ENCODE data around the gene TRERF1. TPM values are rescaled to one million over a fixed set of nuclear protein-coding genes. Genes with fewer than 3 reads are reported as not detected.
A peak's percentile ranks its signal among the peaks of the same experiment; 100 is the strongest.

TRERF1 gene
- total and polyA plus RNA-seq, 2 of the 4 experiments (the other 2 are of a cell fraction): 6.3 to 9.9 TPM

DNA sequence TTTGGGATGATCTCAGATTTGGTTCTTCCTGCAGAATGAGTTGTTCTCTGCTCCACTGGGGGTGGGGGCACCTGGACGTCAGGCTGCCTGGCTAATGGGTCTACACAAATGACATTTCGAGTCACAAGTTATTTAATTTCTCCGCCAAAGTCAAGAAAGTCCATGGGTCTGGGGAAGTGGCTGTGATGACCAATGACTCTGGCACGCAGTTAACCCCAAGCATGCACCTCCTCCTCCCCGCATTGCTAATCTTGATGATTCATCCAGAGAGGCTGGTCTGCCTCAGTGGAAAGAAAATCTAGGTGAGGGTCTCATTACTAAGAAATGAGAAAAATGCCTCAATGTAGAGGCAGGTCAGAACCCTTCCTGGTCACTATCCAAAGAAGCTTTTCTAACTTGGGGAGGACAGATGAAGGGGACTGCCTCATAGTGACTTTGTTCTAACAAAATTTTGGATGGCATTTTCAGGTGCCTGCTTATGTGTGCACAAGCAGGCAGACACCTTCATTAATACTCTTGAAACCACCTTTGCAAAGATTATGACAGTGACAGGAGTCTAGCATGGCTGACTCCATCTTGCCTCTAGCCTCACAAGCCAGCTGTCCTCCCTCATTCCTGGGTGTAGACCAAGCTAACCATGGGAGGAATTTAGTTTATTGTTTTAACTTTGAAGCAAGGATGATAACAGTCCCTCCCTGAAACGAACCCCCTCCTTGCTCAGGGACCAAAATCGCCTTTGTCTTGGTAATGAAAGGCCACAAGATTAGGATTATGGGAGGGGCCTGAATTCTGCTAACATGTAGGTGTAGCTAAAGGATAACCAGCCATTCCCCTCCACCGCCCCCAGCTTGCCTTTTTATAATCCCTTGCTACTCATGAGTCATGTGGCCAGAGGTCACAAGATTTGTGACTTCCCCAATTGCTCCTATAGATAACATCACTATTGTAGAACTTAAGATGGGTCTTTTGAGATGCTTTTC lies 135.4 kb downstream of the TRERF1 start:
- peak overlapping the region; percentile 63 for H3K4me2 ChIP-seq (ENCODE audit: low read depth, low read length)
- H3K18ac ChIP-seq (ENCODE audit: low read depth, low read length): peak overlapping the region; percentile 78
- peaks cover 3% of the 10 kb centered on the region; the same call in 1 of the 2 replicates for H4K20me1 ChIP-seq (ENCODE audit: insufficient read depth, low read length)
- peak overlapping the region; percentile 98 for H2BK120ac ChIP-seq (ENCODE audit: low read depth, low read length)
- H2BK5ac ChIP-seq (ENCODE audit: low read depth, low read length, poor library complexity, severe bottlenecking): peak overlapping the region; percentile 98
- intact Hi-C loops (cut with micrococcal nuclease): loop anchor here (2.0 kb wide), 2 partner anchors 23 to 137 kb away; no protein-coding TSS in a partner anchor
- H2BK15ac ChIP-seq (ENCODE audit: low read depth, low read length): peak overlapping the region; percentile 97
- H3K4ac ChIP-seq (ENCODE audit: low read depth, low read length): peak overlapping the region; percentile 100
- peaks cover 37 to 80% of the 10 kb centered on the region in 2 experiments for H3K79me1 ChIP-seq (ENCODE audit: low read depth in 1 of 2, low read length in 2 of 2)
- no TSS peak for BruUV-seq (replicated peaks)
- peak overlapping the region; percentile 55 for H4K5ac ChIP-seq (ENCODE audit: low read depth, low read length)
- in situ Hi-C loops (cut with MboI; ENCODE audit: low sequenced_read_pairs): no loop called here
- peak overlapping the region; percentile 99 for H2AK5ac ChIP-seq (ENCODE audit: low read depth, low read length)
- peak overlapping the region; percentile 12 for H3K9ac ChIP-seq (ENCODE audit: low read depth, low read length)
- dilution Hi-C loops (cut with HindIII; ENCODE audit: low sequenced_read_pairs, unreplicated experiment): no loop called here
- H3K56ac ChIP-seq (ENCODE audit: extremely low read depth, insufficient read depth, low read length): peak overlapping the region; percentile 95
- POLR2A ChIA-PET (ENCODE audit: unreplicated experiment): no interaction called here
- peak overlapping the region; percentile 52 for H2AFZ ChIP-seq (replicated peaks; ENCODE audit: low read length, poor library complexity)
- peak overlapping the region; percentile 89 to 94 for H4K8ac ChIP-seq (ENCODE audit: low read depth in 2 of 2, low read length in 2 of 2)
- H3K36me3 ChIP-seq (ENCODE audit: control insufficient read depth, insufficient read depth, low read length): no peaks in the 10 kb centered on the region
- peak; percentile 79 for ATAC-seq (ENCODE audit: low read depth)
- H2AK9ac ChIP-seq (replicated peaks; ENCODE audit: low read depth, low read length, poor library complexity): peak overlapping the region; percentile 77
- peak overlapping the region; percentile 90 for H3K14ac ChIP-seq (replicated peaks; ENCODE audit: low read depth, low read length)
- H4K91ac ChIP-seq (ENCODE audit: insufficient read depth, low read depth, low read length): peak overlapping the region; percentile 97
- peaks cover 41% of the 10 kb centered on the region for H3K4me1 ChIP-seq (ENCODE audit: control insufficient read depth, insufficient read depth, low read length)
- H3K27me3 ChIP-seq (ENCODE audit: control insufficient read depth, insufficient read depth, low read length): no peaks in the 10 kb centered on the region
- peak; percentile 99 for DNase-seq
- WGBS, 2 experiments (ENCODE audit: extremely low coverage in 2 of 2, insufficient read length in 1 of 2): no CpG with 5 or more reads among the region's 8 CpGs
- H2BK20ac ChIP-seq (ENCODE audit: low read depth, low read length): peak overlapping the region; percentile 99
- H3K23ac ChIP-seq (ENCODE audit: low read depth, low read length): peak overlapping the region; percentile 95
- CTCF ChIA-PET: no interaction called here
- H3K4me3 ChIP-seq (ENCODE audit: insufficient read depth, low read depth, low read length): no peak overlapping the region
- peak overlapping the region; percentile 93 for H3K27ac ChIP-seq (ENCODE audit: insufficient read depth, low read length)
- H3K9me3 ChIP-seq (ENCODE audit: control insufficient read depth, insufficient read depth, low read length): no peaks in the 10 kb centered on the region
- H3K9me1 ChIP-seq (ENCODE audit: insufficient read depth, low read length): peaks cover 43% of the 10 kb centered on the region
- TF ChIP-seq SMC3 (IDR thresholded peaks at IDR 0.05; ENCODE audit: low read depth, low read length) (0 out of 2 replicates have a peak, but pooled peaks have one; percentile 9), MAFK (IDR thresholded peaks at IDR 0.05; ENCODE audit: low read depth, low read length) (no peak), CHD1 (IDR thresholded peaks at IDR 0.05; ENCODE audit: low read depth, low read length) (no peak), BHLHE40 (IDR thresholded peaks at IDR 0.05; ENCODE audit: low read depth, low read length) (peak; percentile 65), MAZ (IDR thresholded peaks at IDR 0.05; ENCODE audit: borderline replicate concordance, low read depth, low read length) (peak; percentile 82), RAD21 (IDR thresholded peaks at IDR 0.05; ENCODE audit: low read length) (peak; percentile 20), MXI1 (IDR thresholded peaks at IDR 0.05; ENCODE audit: borderline replicate concordance, low read depth, low read length) (peak; percentile 39; the same call in 1 of the 2 replicates), FOS (IDR thresholded peaks at IDR 0.05; ENCODE audit: low read depth, low read length) (peak; percentile 99), POLR2A (IDR thresholded peaks at IDR 0.05; ENCODE audit: low read depth, low read length) (no peak), RFX5 (IDR thresholded peaks at IDR 0.05; ENCODE audit: low read depth, low read length) (no peak), RCOR1 (IDR thresholded peaks at IDR 0.05; ENCODE audit: insufficient replicate concordance, low read length) (no peak)
- TF ChIP-seq, protein P1, sequence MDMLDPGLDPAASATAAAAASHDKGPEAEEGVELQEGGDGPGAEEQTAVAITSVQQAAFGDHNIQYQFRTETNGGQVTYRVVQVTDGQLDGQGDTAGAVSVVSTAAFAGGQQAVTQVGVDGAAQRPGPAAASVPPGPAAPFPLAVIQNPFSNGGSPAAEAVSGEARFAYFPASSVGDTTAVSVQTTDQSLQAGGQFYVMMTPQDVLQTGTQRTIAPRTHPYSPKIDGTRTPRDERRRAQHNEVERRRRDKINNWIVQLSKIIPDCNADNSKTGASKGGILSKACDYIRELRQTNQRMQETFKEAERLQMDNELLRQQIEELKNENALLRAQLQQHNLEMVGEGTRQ (IDR thresholded peaks at IDR 0.05; ENCODE audit: low read depth, low read length): peak; percentile 17; the same call in 1 of the 2 replicates
- TF ChIP-seq, protein P2, sequence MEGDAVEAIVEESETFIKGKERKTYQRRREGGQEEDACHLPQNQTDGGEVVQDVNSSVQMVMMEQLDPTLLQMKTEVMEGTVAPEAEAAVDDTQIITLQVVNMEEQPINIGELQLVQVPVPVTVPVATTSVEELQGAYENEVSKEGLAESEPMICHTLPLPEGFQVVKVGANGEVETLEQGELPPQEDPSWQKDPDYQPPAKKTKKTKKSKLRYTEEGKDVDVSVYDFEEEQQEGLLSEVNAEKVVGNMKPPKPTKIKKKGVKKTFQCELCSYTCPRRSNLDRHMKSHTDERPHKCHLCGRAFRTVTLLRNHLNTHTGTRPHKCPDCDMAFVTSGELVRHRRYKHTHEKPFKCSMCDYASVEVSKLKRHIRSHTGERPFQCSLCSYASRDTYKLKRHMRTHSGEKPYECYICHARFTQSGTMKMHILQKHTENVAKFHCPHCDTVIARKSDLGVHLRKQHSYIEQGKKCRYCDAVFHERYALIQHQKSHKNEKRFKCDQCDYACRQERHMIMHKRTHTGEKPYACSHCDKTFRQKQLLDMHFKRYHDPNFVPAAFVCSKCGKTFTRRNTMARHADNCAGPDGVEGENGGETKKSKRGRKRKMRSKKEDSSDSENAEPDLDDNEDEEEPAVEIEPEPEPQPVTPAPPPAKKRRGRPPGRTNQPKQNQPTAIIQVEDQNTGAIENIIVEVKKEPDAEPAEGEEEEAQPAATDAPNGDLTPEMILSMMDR (conservative IDR thresholded peaks at IDR 0.05; ENCODE audit: low read depth, low read length): no peak

All from IMR-90 (cell line).